CD4-positive, alpha-beta T cell (primary cell): ENCODE data around the gene TMEM144. TPM values are rescaled to one million over a fixed set of nuclear protein-coding genes. Genes with fewer than 3 reads are reported as not detected.

Source experiments
- ATAC-seq: fragments of 200-7000 bp; cut with Tn5 transposase; one replicate; pipeline ENCODE4 v1.10.0; 2022; ENCODE audit warnings: mild to moderate bottlenecking; ENCODE audit not compliant: poor library complexity
- CTCF ChIA-PET: fragments of 350-600 bp; sonication (Branson Sonifier 250); formaldehyde crosslinking; loops from one replicate; lab custom pipeline; 2021; ENCODE audit warnings: antibody characterized with exemption, inconsistent platforms; lab: Charles Lee
- POLR2A ChIA-PET: fragments of 350-600 bp; sonication (Branson Sonifier 250); formaldehyde crosslinking; loops from one replicate; lab custom pipeline; 2021; ENCODE audit warnings: antibody characterized with exemption, inconsistent platforms; lab: Charles Lee
- DNase-seq, 14 experiments: peaks; one replicate each; pipeline ENCODE4 v3.0.0-alpha.2; 2013 to 2020; ENCODE audit warnings: mixed read lengths in 2 of 14
- H3K27ac ChIP-seq, 2 donors: one replicate each; pipeline versions ENCODE4 v1.5.1 to v1.7.0; 2013; ENCODE audit warnings: low read length in 2 of 2, low read depth in 1 of 2, mild to moderate bottlenecking in 1 of 2
- H3K27me3 ChIP-seq, 2 experiments: 1 replicate in 1 of 2; 2 replicates in 1 of 2; pipeline versions ENCODE4 v1.6.1 to v1.7.0; 2013; ENCODE audit warnings: low read length in 2 of 2, control low read depth in 1 of 2, mild to moderate bottlenecking in 1 of 2, moderate library complexity in 1 of 2; ENCODE audit not compliant: insufficient read depth in 2 of 2, control insufficient read depth in 1 of 2
- H3K36me3 ChIP-seq: one replicate; pipeline ENCODE4 v1.6.1; 2013; ENCODE audit warnings: low read length, control low read depth; ENCODE audit not compliant: insufficient read depth
- H3K4me1 ChIP-seq: one replicate; pipeline ENCODE4 v1.6.1; 2013; ENCODE audit warnings: low read length, control low read depth; ENCODE audit not compliant: insufficient read depth
- H3K4me3 ChIP-seq: one replicate; pipeline ENCODE4 v1.5.1; 2013; ENCODE audit warnings: mild to moderate bottlenecking, low read length, moderate library complexity
- H3K9me3 ChIP-seq, 2 experiments: 1 replicate in 1 of 2; 2 replicates in 1 of 2; pipeline versions ENCODE4 v1.6.1 to v1.7.0; 2013; ENCODE audit warnings: low read length in 2 of 2, mild to moderate bottlenecking in 2 of 2, control low read depth in 1 of 2, moderate library complexity in 1 of 2; ENCODE audit not compliant: control insufficient read depth in 1 of 2, insufficient read depth in 1 of 2
- H3K27ac Mint-ChIP-seq: one replicate; pipeline ENCODE4 v1.8.0; 2020; ENCODE audit warnings: mixed read lengths
- H3K27me3 Mint-ChIP-seq: one replicate; pipeline ENCODE4 v1.8.0; 2021; ENCODE audit warnings: mixed read lengths
- H3K36me3 Mint-ChIP-seq: one replicate; pipeline ENCODE4 v1.8.0; 2021; ENCODE audit warnings: low read depth, mixed read lengths
- H3K4me1 Mint-ChIP-seq: one replicate; pipeline ENCODE4 v1.8.0; 2021; ENCODE audit warnings: low read depth, mixed read lengths
- H3K4me3 Mint-ChIP-seq: one replicate; pipeline ENCODE4 v1.8.0; 2020; ENCODE audit warnings: mild to moderate bottlenecking, mixed read lengths
- H3K9me3 Mint-ChIP-seq: one replicate; pipeline ENCODE4 v1.8.0; 2020; ENCODE audit warnings: mixed read lengths
- intact Hi-C, 2 experiments: fragments of 100-400 bp; cut with DNase I in 1 of 2; cut with micrococcal nuclease in 1 of 2; formaldehyde crosslinking; loops; one replicate each; pipeline versions ENCODE4 v1.15.1 to v1.9.0; 2023 to 2025; cut with DNase I, micrococcal nuclease
- total RNA-seq, 174 experiments: library from RNA in 2 of 174; stranded (reverse) in 2 of 174; gene quantifications; one replicate each; pipeline ENCODE4 v1.2.3 and lab custom pipeline; 2021 to 2026
- TF ChIP-seq, protein P1 (sequence below): fragments of 200-600 bp; IDR thresholded peaks from one replicate; pipeline ENCODE4 v1.8.0; 2022; ENCODE audit warnings: antibody characterized with exemption, mild to moderate bottlenecking

Gene TMEM144
- total RNA-seq, 2 experiments from 2014 or later: 0.45 TPM; not detected in 1

DNA sequence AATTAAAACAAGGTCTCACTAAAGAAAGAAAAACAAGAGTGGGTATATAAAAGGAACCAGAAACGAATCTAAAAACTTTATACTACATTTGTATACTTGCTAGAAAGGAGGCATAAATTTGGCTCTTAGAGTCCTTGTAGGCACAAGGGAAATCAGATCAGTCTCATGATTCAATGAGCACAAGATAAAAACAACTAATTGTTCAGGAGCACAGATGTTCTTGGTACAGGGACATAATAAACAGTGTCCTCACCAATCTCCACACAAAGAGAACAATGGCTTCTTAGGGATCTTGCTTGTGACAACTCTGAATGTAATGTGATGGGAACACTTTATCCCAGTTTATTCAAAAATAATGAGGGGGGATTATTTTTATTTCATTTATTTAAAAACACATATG is 28.3 kb downstream of the TMEM144 start:
- Histone ChIP-seq H3K36me3 (no peaks in the 10 kb centered on the region), H3K4me1 (no peaks in the 10 kb centered on the region), H3K4me3 (no peak overlapping the region), H3K27me3 (no peaks in the 10 kb centered on the region), H3K27ac (no peak overlapping the region), H3K9me3 (no peaks in the 10 kb centered on the region)
- TF ChIP-seq, protein P1, sequence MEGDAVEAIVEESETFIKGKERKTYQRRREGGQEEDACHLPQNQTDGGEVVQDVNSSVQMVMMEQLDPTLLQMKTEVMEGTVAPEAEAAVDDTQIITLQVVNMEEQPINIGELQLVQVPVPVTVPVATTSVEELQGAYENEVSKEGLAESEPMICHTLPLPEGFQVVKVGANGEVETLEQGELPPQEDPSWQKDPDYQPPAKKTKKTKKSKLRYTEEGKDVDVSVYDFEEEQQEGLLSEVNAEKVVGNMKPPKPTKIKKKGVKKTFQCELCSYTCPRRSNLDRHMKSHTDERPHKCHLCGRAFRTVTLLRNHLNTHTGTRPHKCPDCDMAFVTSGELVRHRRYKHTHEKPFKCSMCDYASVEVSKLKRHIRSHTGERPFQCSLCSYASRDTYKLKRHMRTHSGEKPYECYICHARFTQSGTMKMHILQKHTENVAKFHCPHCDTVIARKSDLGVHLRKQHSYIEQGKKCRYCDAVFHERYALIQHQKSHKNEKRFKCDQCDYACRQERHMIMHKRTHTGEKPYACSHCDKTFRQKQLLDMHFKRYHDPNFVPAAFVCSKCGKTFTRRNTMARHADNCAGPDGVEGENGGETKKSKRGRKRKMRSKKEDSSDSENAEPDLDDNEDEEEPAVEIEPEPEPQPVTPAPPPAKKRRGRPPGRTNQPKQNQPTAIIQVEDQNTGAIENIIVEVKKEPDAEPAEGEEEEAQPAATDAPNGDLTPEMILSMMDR: no peak
- CTCF ChIA-PET: no interaction called here
- no peaks in the 10 kb centered on the region for H3K36me3 Mint-ChIP-seq
- H3K4me1 Mint-ChIP-seq: no peaks in the 10 kb centered on the region
- ATAC-seq (no peak), DNase-seq (no peak)
- H3K27ac Mint-ChIP-seq: no peak overlapping the region
- no peaks in the 10 kb centered on the region for H3K27me3 Mint-ChIP-seq
- POLR2A ChIA-PET: no interaction called here
- intact Hi-C loops: no loop called here
- no peaks in the 10 kb centered on the region for H3K9me3 Mint-ChIP-seq
- H3K4me3 Mint-ChIP-seq: no peak overlapping the region

DNA sequence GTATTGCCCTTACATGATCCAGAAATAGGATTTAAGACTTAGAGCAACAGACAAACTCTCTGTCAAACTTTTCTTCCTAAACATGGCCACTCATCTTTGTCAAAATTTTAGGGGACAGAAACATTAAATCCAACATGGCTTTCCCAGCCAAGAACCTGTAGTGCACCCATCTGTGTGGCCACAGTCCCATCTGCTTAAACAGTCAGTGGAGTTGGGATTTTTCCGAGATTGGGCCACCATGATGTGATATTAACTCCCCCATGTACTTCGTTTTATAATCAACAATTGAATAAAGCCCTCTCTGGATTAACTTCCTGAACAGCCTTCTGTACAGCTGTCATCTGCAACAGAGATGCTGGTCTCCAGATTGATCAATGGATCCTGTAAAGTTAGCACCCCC is 28.9 kb downstream of the TMEM144 start:
- H3K36me3 ChIP-seq: no peaks in the 10 kb centered on the region
- POLR2A ChIA-PET: no interaction called here
- TF ChIP-seq, protein P1: no peak
- Mint-ChIP-seq H3K9me3 (no peaks in the 10 kb centered on the region), H3K27me3 (no peaks in the 10 kb centered on the region), H3K27ac (no peak overlapping the region), H3K36me3 (no peaks in the 10 kb centered on the region), H3K4me1 (no peaks in the 10 kb centered on the region), H3K4me3 (no peak overlapping the region)
- DNase-seq (no peak), ATAC-seq (no peak)
- no peaks in the 10 kb centered on the region for H3K4me1 ChIP-seq
- no peak overlapping the region for H3K27ac ChIP-seq
- intact Hi-C loops: no loop called here
- H3K27me3 ChIP-seq: no peaks in the 10 kb centered on the region
- CTCF ChIA-PET: no interaction called here
- H3K9me3 ChIP-seq: no peaks in the 10 kb centered on the region
- no peak overlapping the region for H3K4me3 ChIP-seq

DNA sequence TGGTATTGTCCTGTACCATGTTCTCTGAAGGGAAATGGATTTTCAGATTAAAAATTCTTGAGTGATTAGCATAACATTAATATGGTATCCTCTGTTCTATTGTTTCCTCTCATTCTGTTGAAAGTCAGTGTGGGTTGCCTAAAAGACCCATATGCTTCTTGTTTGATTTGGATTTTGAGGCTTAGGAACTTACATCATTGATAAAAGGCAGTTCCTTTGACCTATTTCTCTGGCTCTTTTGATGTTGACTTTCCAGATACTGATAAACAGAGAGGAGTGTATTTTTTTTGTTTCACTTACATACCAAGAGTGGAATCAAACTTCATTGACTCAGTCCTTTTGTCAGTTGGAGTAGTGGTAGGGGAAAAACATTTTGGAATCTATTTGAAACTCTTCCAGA is 32.8 kb downstream of the TMEM144 start:
- Mint-ChIP-seq H3K36me3 (no peaks in the 10 kb centered on the region), H3K4me1 (no peaks in the 10 kb centered on the region), H3K27me3 (peaks cover 6% of the 10 kb centered on the region), H3K4me3 (no peak overlapping the region), H3K27ac (no peak overlapping the region), H3K9me3 (no peaks in the 10 kb centered on the region)
- H3K4me3 ChIP-seq: no peak overlapping the region
- intact Hi-C loops: loop anchor here in 1 of 2 experiments (10.0 kb wide), 1 partner anchor 602 kb away; no protein-coding TSS in a partner anchor
- TF ChIP-seq, protein P1: no peak
- no peaks in the 10 kb centered on the region for H3K36me3 ChIP-seq
- no peaks in the 10 kb centered on the region for H3K9me3 ChIP-seq
- no peak overlapping the region for H3K27ac ChIP-seq
- no peaks in the 10 kb centered on the region for H3K4me1 ChIP-seq
- no peaks in the 10 kb centered on the region for H3K27me3 ChIP-seq
- POLR2A ChIA-PET: no interaction called here
- CTCF ChIA-PET: no interaction called here
- ATAC-seq (no peak), DNase-seq (no peak)
